Measurements from ENCODE around the gene C19orf18. TPM values are rescaled to one million over a fixed set of nuclear protein-coding genes. Genes with fewer than 3 reads are reported as not detected.
"Not testable (repeated sequence)": the region's sequence is repeated elsewhere in the genome, so short reads cannot be mapped to it uniquely, and the experiment has no call there.

The C19orf18 gene
- total RNA-seq, 2 experiments from 2014 or later, result 0.36 to 0.88 TPM

DNA sequence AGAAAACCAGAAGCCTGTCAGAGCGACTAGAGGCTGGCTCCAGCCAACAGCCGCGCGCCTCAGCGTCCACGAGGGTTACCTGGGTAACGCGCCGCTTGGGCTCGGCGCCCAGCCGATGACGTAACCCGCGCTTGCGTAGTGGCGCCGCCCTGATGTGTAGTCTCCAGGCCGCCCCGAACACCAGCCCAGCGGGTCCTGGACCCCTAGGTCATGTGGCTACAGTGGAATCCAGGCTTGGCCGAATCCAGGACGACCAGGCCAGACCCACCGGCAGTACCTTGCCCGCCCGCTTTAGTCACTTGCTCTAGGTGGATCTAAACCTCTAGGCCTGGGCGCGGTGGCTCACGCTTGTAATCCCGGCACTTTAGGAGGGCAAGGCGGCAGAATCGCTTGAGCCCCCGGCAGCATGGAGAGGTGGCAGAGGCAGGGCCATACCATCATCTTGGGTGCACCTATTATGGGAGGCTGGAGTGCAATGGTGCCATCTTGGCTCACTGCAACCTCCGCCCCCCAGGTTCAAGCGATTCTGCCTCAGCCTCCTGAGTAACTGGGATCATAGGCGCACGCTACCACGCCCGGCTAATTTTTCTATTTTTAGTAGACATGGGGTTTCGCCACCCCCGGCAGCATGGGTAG, 35.5 kb upstream of the C19orf18 start:
- peaks cover under 1% of the 10 kb centered on the region for H3K4me1 Mint-ChIP-seq (ENCODE audit: low read depth)
- peaks cover 55% of the 10 kb centered on the region for H3K36me3 Mint-ChIP-seq (ENCODE audit: low read depth)
- no peak overlapping the region for H3K27ac Mint-ChIP-seq
- Histone ChIP-seq H3K27ac (ENCODE audit: low read depth in 1 of 2, low read length in 2 of 2) (no peak overlapping the region), H3K4me3 (ENCODE audit: low read length) (peak overlapping the region; percentile 38), H3K9me3 (ENCODE audit: control insufficient read depth in 1 of 2, insufficient read depth in 1 of 2, low read length in 2 of 2) (peaks cover 71 to 80% of the 10 kb centered on the region in 2 experiments), H3K36me3 (ENCODE audit: insufficient read depth, low read length) (peaks cover 5% of the 10 kb centered on the region), H3K27me3 (ENCODE audit: control insufficient read depth in 1 of 2, insufficient read depth in 2 of 2, low read length in 2 of 2) (peaks cover 0 to 5% of the 10 kb centered on the region in 2 experiments), H3K4me1 (ENCODE audit: insufficient read depth, low read length) (peaks cover 8% of the 10 kb centered on the region)
- intact Hi-C loops (cut with DNase I, micrococcal nuclease), result loop anchor here in 1 of 2 experiments (10.0 kb wide), 2 partner anchors 285 to 1615 kb away; partner anchors contain the start of genes ZNF582 and ZNF671
- H3K4me3 Mint-ChIP-seq, result peak overlapping the region; percentile 66
- H3K9me3 Mint-ChIP-seq, result peaks cover 13% of the 10 kb centered on the region
- peak in 10 of 14 experiments; percentile 5 to 72 (median 40) for DNase-seq
- POLR2A ChIA-PET, result no interaction called here
- peak; percentile 90 for ATAC-seq (ENCODE audit: poor library complexity)
- TF ChIP-seq CTCF (IDR thresholded peaks at IDR 0.05), result no peak
- H3K27me3 Mint-ChIP-seq, result no peaks in the 10 kb centered on the region
- CTCF ChIA-PET, result no interaction called here

DNA sequence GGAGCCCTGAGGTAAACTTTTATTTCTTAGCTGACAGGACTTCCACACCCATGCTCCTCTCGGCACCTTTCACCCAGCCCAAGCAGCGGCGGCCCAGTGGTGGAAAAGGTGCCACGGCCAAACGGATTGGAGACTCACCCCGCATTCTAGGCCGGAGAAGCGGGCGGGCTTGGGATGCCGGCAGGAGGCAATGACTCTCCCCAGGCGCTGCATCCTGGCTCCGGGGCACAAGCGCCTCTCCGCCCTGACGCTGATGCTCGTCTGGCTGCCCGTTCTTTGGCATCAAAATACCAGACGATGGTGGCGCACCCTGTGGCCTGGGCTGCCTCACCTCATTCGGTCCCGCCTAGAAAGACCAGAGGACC, 34.9 kb upstream of the C19orf18 start:
- Mint-ChIP-seq H3K27ac (no peak overlapping the region), H3K9me3 (peaks cover 17% of the 10 kb centered on the region), H3K4me1 (ENCODE audit: low read depth) (peaks cover 4% of the 10 kb centered on the region), H3K4me3 (peak overlapping the region; percentile 66), H3K36me3 (ENCODE audit: low read depth) (peaks cover 60% of the 10 kb centered on the region), H3K27me3 (no peaks in the 10 kb centered on the region)
- no peak for TF ChIP-seq CTCF (IDR thresholded peaks at IDR 0.05)
- CTCF ChIA-PET, result no interaction called here
- Histone ChIP-seq H3K27me3 (ENCODE audit: control insufficient read depth in 1 of 2, insufficient read depth in 2 of 2, low read length in 2 of 2) (peaks cover 0 to 5% of the 10 kb centered on the region in 2 experiments), H3K36me3 (ENCODE audit: insufficient read depth, low read length) (peaks cover 9% of the 10 kb centered on the region), H3K4me3 (ENCODE audit: low read length) (no peak overlapping the region), H3K4me1 (ENCODE audit: insufficient read depth, low read length) (peaks cover 8% of the 10 kb centered on the region), H3K9me3 (ENCODE audit: control insufficient read depth in 1 of 2, insufficient read depth in 1 of 2, low read length in 2 of 2) (peaks cover 70 to 85% of the 10 kb centered on the region in 2 experiments), H3K27ac (ENCODE audit: low read depth in 1 of 2, low read length in 2 of 2) (no peak overlapping the region)
- no peak for DNase-seq
- no peak for ATAC-seq (ENCODE audit: poor library complexity)
- intact Hi-C loops (cut with DNase I, micrococcal nuclease), result loop anchor here in 1 of 2 experiments (10.0 kb wide), 2 partner anchors 284 to 1614 kb away; partner anchors contain the start of genes ZNF582 and ZNF671
- POLR2A ChIA-PET, result no interaction called here

GRCh38 chr19:58008877-58009276, 34.5 kb upstream of the C19orf18 start:
- H3K27ac Mint-ChIP-seq; POLR2A ChIA-PET; H3K27me3 Mint-ChIP-seq; CTCF ChIA-PET; DNase-seq; H3K27ac ChIP-seq (ENCODE audit: low read depth in 1 of 2, low read length in 2 of 2); H3K4me3 ChIP-seq (ENCODE audit: low read length); H3K4me1 ChIP-seq (ENCODE audit: insufficient read depth, low read length); H3K27me3 ChIP-seq (ENCODE audit: control insufficient read depth in 1 of 2, insufficient read depth in 2 of 2, low read length in 2 of 2); H3K4me1 Mint-ChIP-seq (ENCODE audit: low read depth); ATAC-seq (ENCODE audit: poor library complexity): not testable (repeated sequence)
- intact Hi-C loops (cut with DNase I, micrococcal nuclease), result loop anchor here in 1 of 2 experiments (10.0 kb wide), 2 partner anchors 284 to 1614 kb away; partner anchors contain the start of genes ZNF582 and ZNF671
- peaks cover 74 to 85% of the 10 kb centered on the region in 2 experiments for H3K9me3 ChIP-seq (ENCODE audit: control insufficient read depth in 1 of 2, insufficient read depth in 1 of 2, low read length in 2 of 2)
- peak overlapping the region; percentile 4 for H3K4me3 Mint-ChIP-seq
- peaks cover 12% of the 10 kb centered on the region for H3K36me3 ChIP-seq (ENCODE audit: insufficient read depth, low read length)
- H3K9me3 Mint-ChIP-seq, result peaks cover 20% of the 10 kb centered on the region
- H3K36me3 Mint-ChIP-seq (ENCODE audit: low read depth), result peaks cover 64% of the 10 kb centered on the region
